B cell (primary cell): ENCODE results near the gene PTPN14.

Experiments used
- EZH2 ChIP-seq: IDR thresholded peaks from 2 replicates; pipeline ENCODE4 v1.6.1; 2012; ENCODE audit warnings: borderline replicate concordance, low read depth, mild to moderate bottlenecking, moderate library complexity, low read length; ENCODE audit not compliant: insufficient read depth, poor library complexity, severe bottlenecking
- TF ChIP-seq, protein P1 (sequence below): fragments of 200-600 bp; IDR thresholded peaks from one replicate; pipeline ENCODE4 v1.8.0; 2022; ENCODE audit warnings: antibody characterized with exemption, mild to moderate bottlenecking

DNA sequence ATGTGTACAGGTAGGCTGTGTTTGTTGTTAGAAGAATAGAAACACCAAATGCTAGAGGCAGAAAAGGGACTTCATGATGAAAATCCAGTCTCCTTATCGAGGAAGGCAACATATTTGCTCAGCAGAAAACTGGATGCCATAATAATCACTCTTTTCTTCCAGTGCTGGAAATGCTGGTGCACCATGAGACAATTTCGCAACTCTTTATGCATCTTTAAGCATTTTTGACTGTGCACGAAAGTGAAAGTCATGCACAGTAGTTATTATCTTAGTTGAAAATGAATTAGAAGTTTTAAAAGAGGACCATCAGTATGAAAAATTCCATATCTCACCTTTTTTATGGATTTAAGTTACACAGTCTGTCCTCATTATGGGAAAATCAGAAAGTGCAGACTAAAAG is 241.4 kb downstream of the PTPN14 start:
- TF ChIP-seq, protein P1, sequence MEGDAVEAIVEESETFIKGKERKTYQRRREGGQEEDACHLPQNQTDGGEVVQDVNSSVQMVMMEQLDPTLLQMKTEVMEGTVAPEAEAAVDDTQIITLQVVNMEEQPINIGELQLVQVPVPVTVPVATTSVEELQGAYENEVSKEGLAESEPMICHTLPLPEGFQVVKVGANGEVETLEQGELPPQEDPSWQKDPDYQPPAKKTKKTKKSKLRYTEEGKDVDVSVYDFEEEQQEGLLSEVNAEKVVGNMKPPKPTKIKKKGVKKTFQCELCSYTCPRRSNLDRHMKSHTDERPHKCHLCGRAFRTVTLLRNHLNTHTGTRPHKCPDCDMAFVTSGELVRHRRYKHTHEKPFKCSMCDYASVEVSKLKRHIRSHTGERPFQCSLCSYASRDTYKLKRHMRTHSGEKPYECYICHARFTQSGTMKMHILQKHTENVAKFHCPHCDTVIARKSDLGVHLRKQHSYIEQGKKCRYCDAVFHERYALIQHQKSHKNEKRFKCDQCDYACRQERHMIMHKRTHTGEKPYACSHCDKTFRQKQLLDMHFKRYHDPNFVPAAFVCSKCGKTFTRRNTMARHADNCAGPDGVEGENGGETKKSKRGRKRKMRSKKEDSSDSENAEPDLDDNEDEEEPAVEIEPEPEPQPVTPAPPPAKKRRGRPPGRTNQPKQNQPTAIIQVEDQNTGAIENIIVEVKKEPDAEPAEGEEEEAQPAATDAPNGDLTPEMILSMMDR: no peak
- TF ChIP-seq EZH2: no peak
